D721Med (cell line): ENCODE results near the gene PCBP4.

ENCODE experiments used
- DNase-seq: peaks from one replicate; pipeline ENCODE4 v3.0.0; 2011; ENCODE audit warnings: low spot score; ENCODE audit not compliant: insufficient read length
- FAIRE-seq: peaks from 2 replicates; lab custom pipeline; 2011; peaks lifted over from hg19 to GRCh38; lab: Jason Lieb, UNC
- TF ChIP-seq, protein P1 (sequence below): IDR thresholded peaks from 2 replicates; pipeline ENCODE4 v1.5.1; 2012; ENCODE audit warnings: mild to moderate bottlenecking, control low read depth; ENCODE audit not compliant: insufficient read depth; ENCODE audit errors: missing control alignments

Gene PCBP4

DNA sequence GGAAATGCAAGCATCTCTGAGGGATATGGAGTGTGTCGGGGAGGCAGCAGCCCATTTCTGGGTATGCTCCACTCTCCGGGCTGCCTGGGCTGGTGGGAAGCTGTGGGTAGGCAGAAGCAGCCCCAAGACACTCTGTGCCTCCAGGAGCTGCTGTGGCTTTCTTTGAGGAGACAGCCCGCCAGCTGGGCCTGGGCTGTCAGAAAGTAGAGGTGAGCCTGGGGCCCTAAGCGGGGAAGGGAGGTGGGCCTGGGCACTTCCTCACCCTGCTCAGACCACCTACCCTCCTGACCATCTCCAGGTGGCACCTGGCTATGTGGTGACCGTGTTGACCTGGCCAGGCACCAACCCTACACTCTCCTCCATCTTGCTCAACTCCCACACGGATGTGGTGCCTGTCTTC, 17.8 kb upstream of the PCBP4 start:
- TF ChIP-seq, protein P1, sequence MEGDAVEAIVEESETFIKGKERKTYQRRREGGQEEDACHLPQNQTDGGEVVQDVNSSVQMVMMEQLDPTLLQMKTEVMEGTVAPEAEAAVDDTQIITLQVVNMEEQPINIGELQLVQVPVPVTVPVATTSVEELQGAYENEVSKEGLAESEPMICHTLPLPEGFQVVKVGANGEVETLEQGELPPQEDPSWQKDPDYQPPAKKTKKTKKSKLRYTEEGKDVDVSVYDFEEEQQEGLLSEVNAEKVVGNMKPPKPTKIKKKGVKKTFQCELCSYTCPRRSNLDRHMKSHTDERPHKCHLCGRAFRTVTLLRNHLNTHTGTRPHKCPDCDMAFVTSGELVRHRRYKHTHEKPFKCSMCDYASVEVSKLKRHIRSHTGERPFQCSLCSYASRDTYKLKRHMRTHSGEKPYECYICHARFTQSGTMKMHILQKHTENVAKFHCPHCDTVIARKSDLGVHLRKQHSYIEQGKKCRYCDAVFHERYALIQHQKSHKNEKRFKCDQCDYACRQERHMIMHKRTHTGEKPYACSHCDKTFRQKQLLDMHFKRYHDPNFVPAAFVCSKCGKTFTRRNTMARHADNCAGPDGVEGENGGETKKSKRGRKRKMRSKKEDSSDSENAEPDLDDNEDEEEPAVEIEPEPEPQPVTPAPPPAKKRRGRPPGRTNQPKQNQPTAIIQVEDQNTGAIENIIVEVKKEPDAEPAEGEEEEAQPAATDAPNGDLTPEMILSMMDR = no peak
- no peak for FAIRE-seq

DNA sequence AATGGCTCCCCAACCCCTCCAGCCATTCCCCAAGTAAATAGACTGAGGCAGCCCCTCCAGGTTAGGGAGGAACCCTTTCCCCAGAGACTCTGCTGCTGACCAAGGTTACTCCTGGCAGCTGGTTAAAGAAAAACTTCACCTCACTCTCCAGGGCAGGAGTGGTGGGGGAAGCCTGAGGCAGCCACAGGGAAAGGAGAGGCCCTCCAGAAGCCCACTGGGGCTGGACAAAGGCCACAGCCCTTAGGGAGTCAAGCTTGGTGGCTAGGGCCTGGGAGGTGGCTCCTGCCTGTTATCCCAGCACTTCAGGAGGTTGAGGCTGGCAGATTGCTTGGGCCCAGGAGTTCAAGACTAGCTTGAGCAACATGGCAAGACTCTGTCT, 17.0 kb upstream of the PCBP4 start:
- FAIRE-seq (no peak), DNase-seq (no peak)
- TF ChIP-seq, protein P1 = no peak

More for the DNA sequence above, 17.8 kb upstream of the PCBP4 start:
- no peak for DNase-seq

DNA sequence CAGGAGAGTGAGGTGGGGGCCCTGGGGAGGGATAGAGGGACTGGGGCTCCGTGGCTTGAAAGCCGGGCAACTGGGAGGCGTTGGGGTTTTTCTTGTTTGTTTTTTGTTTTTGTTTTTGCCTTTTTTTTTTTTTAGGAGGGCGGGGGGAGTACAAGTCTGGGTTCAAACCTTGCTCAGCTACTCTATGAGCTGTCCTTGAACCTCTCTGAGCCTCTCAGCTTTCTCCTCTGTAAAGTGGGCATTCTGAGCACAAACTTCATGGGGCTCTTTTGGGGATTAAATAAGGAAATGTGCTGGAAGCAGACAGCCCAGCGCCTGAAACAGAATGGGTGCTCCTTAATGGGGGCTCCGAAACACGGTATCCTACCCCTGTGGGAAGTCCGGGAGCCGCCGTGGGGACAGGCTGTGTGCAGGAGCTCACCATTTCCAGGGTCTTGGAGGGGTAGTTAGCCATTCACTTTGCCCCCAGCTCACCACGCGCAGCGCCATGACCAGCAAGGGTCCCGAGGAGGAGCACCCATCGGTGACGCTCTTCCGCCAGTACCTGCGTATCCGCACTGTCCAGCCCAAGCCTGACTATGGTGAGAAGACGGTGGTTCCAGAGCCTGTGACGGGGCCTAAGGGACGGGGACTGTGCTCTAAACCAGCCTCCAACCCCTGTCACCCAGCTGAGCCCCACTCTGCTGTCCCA, 16.5 kb upstream of the PCBP4 start:
- FAIRE-seq (no peak), DNase-seq (no peak)
- TF ChIP-seq, protein P1 = no peak

DNA sequence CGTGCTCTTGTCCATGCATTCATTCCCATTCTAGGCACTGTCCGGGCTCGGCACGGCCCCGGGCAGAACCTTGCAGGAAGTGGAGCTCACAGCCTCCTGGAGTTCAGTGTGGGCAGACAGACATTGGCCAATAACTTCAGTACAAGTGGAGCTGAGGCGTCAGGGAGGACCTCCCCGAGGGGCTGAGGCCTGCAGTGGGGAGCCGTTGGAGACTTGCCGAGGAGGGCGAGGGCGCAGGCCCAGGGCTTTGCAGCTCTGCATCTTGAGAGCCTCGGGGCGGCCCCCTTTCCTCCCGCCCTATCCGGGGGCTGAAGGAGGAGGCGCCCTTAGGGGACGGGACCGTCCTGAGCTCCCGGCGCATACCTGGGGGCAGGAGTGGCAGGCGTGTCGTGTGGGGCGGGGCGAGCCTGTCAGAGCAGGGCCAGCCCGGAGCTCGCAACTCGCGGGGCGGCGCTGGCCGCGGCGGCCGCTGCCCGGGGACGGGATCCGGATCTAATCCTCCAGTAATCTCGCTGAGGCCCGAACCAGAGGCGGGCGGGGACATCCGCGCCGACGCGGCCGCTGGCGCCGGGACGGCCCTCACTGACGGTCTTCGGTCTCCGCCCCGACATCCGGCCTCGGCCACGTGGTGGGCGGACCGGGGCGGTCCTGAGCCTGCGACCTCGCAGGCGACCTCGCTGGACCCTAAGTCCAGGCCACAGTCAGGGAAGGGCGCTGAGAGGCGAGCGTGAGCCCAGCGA, 15.8 kb upstream of the PCBP4 start, which contains the start of gene ACY1:
TSS of gene ACY1 (plus strand) at position 698 of the 740 bp plus-strand sequence. CDS start 530 bp downstream, outside the sequence.
- no peak for FAIRE-seq
- DNase-seq = peak; percentile 98
- TF ChIP-seq, protein P1 = no peak

DNA sequence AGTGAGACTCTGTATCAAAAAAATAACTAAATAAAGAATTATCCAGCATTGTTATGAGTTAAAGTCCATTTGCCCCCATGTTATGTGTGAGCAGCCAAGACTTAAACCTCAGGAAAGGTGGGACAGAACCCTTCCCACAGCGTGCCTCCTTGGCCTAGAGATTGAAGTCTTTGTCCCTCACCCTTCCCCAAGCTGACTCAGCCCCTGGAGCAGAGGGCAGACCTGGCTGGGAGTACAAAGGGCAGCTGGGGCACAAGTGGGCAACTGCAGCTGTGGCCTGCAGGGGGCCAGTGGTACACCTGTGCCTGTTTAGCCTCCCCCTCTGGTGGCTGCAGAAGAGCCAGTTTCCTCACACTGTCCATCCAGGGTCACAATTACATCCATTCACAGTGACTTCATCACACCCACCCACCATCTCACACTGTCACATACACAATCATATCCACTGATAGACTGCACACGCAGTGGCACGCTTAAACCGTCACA, 15.1 kb upstream of the PCBP4 start:
- FAIRE-seq = no peak
- no peak for DNase-seq
- TF ChIP-seq, protein P1 = peak; percentile 24

DNA sequence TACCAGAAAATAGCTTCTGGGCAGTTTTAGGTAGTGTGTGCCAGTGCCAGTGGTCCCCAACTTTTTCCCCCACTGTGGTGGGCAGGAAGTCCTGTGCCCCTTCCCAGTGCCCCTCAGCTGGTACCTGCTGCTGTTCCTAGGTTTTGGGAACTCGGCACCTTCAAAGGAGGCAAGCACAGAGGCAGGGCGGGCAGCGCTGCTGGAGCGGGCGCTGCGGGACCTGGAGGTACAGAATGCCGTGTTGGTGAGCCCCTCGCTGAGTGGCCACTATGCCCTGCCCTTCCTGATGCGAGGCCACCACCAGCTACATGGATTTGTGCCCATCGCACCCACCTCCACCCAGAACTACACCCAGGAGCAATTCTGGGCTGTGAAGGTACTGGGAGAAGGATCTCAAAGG, 13.0 kb upstream of the PCBP4 start:
- no peak for FAIRE-seq
- TF ChIP-seq, protein P1 = no peak

DNA sequence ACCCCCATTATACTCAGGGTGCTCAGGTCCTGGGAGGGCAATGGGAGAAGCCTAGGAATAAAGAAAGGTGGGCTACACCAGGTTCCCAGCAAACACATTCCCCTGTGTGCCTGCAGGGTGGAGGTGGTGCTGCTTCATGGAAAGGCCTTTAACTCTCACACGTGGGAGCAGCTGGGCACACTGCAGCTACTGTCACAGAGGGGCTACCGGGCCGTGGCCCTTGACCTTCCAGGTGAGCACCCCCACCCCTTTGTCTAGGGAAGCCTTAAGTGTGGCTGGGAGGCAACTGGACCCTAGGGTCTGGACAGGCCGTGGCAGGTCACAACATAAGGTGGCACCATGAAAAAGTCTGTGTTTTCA, 10.9 kb upstream of the PCBP4 start:
- TF ChIP-seq, protein P1 = no peak
- FAIRE-seq (no peak), DNase-seq (no peak)

More for the DNA sequence above, 13.0 kb upstream of the PCBP4 start:
- no peak for DNase-seq
